Sigmoid colon (tissue), 7 donors: Measurements from ENCODE around the gene RCSD1. TPM values are rescaled to one million over a fixed set of nuclear protein-coding genes. Genes with fewer than 3 reads are reported as not detected.

Experiments
- DNase-seq: peaks from one replicate; pipeline ENCODE4 v3.0.0-alpha.2; 2019
- H3K27ac ChIP-seq, 4 donors: fragments of 200-600 bp; sonication (generic); one replicate each; pipeline ENCODE4 v1.5.1; 2016 to 2019; ENCODE audit warnings: mild to moderate bottlenecking in 1 of 4
- H3K27me3 ChIP-seq, 3 donors: fragments of 200-600 bp; sonication (generic); one replicate each; pipeline ENCODE4 v1.5.1; 2019; ENCODE audit warnings: mild to moderate bottlenecking in 1 of 3
- H3K36me3 ChIP-seq, 4 donors: fragments of 200-600 bp; sonication (generic); one replicate each; pipeline ENCODE4 v1.5.1; 2016 to 2019
- H3K4me1 ChIP-seq, 4 donors: fragments of 200-600 bp; sonication (generic); one replicate each; pipeline ENCODE4 v1.5.1; 2017 to 2019
- H3K4me3 ChIP-seq, 4 donors: fragments of 200-600 bp; sonication (generic); one replicate each; pipeline ENCODE4 v1.5.1; 2017 to 2019; ENCODE audit warnings: mild to moderate bottlenecking in 2 of 4, moderate library complexity in 1 of 4
- H3K9me3 ChIP-seq, 4 donors: fragments of 200-600 bp in 3 of 4; sonication (generic) in 3 of 4; one replicate each; pipeline versions ENCODE4 v1.5.1 to v1.6.1; 2013 to 2019
- EP300 ChIP-seq, 4 donors: sonication (generic); formaldehyde crosslinking; IDR thresholded peaks; one replicate each; pipeline ENCODE4 v1.6.1; 2017; ENCODE audit warnings: antibody characterized with exemption in 4 of 4
- POLR2A ChIP-seq, 2 donors: fragments of 450-650 bp; IDR thresholded peaks; one replicate each; pipeline ENCODE4 v1.6.1; 2016; ENCODE audit warnings: antibody characterized with exemption in 2 of 2, mild to moderate bottlenecking in 2 of 2, moderate library complexity in 2 of 2
- POLR2AphosphoS5 ChIP-seq, 4 donors: sonication (generic); formaldehyde crosslinking; IDR thresholded peaks; one replicate each; pipeline ENCODE4 v1.6.1; 2017; ENCODE audit warnings: antibody characterized with exemption in 4 of 4
- WGBS, 2 donors: extraction: QIAGEN DNeasy Blood & Tissue Kit; methylation state at CpG; one replicate each; pipeline ENCODE4 v1.1.7; 2013; 5-methylcytosine and 5-hydroxymethylcytosine counted together
- intact Hi-C: fragments of 100-400 bp; cut with DNase I; formaldehyde crosslinking; loops from one replicate; pipeline ENCODE4 v1.15.1; 2023
- polyA plus RNA-seq, 3 donors: library from polyadenylated mRNA; stranded (reverse); fragments of 200-250 nt; gene quantifications; one replicate each; pipeline ENCODE4 v1.2.3, GENCODE V29; 2013
- total RNA-seq, 4 donors: library from RNA; depleted of rRNA; stranded (reverse); fragments of >200 nt; gene quantifications; one replicate each; pipeline ENCODE4 v1.1.0, GENCODE V29; 2016
- TF ChIP-seq, protein P1 (sequence below), 4 experiments: fragments of 450-650 bp in 3 of 4; fragments of 200-600 bp in 1 of 4; IDR thresholded peaks; one replicate each; pipeline ENCODE4 v1.5.1; 2016 to 2019; ENCODE audit warnings: antibody characterized with exemption in 4 of 4, mild to moderate bottlenecking in 3 of 4, moderate library complexity in 2 of 4
- donor health status: healthy with polysubstance abuse.
- donor health status: Bipolar disorder and iron deficiency.
- donor health status: healthy.

Gene RCSD1
- total and polyA plus RNA-seq, 7 donors: 7.8 to 52.9 (median 9.7) TPM

- H3K27ac ChIP-seq: peak overlapping the region in 1 of 4 donors; percentile 12
- no peak overlapping the region for H3K4me3 ChIP-seq
- H3K9me3 ChIP-seq: no peaks in the 10 kb centered on the region
- H3K27me3 ChIP-seq: no peaks in the 10 kb centered on the region
- H3K4me1 ChIP-seq: peaks cover 0 to 24% (median 9%) of the 10 kb centered on the region in 4 donors
- no peak for DNase-seq
- intact Hi-C loops: no loop called here
- WGBS, 2 donors: 85 to 89% methylated on average over 3 of the region's 3 CpGs
- no peaks in the 10 kb centered on the region for H3K36me3 ChIP-seq
- TF ChIP-seq, protein P1, sequence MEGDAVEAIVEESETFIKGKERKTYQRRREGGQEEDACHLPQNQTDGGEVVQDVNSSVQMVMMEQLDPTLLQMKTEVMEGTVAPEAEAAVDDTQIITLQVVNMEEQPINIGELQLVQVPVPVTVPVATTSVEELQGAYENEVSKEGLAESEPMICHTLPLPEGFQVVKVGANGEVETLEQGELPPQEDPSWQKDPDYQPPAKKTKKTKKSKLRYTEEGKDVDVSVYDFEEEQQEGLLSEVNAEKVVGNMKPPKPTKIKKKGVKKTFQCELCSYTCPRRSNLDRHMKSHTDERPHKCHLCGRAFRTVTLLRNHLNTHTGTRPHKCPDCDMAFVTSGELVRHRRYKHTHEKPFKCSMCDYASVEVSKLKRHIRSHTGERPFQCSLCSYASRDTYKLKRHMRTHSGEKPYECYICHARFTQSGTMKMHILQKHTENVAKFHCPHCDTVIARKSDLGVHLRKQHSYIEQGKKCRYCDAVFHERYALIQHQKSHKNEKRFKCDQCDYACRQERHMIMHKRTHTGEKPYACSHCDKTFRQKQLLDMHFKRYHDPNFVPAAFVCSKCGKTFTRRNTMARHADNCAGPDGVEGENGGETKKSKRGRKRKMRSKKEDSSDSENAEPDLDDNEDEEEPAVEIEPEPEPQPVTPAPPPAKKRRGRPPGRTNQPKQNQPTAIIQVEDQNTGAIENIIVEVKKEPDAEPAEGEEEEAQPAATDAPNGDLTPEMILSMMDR (IDR thresholded peaks at IDR 0.05): no peak
- TF ChIP-seq EP300 (IDR thresholded peaks at IDR 0.05) (no peak), POLR2AphosphoS5 (IDR thresholded peaks at IDR 0.05) (no peak), POLR2A (IDR thresholded peaks at IDR 0.05) (no peak)
Observed at GRCh38 chr1:167633258-167633944, 3.4 kb downstream of the RCSD1 start.

GRCh38 chr1:167634435-167634834 lies 4.4 kb downstream of the RCSD1 start:
- Histone ChIP-seq H3K9me3 (no peaks in the 10 kb centered on the region), H3K27ac (no peak overlapping the region), H3K4me1 (peaks cover 0 to 18% (median 9%) of the 10 kb centered on the region in 4 donors), H3K4me3 (no peak overlapping the region), H3K27me3 (no peaks in the 10 kb centered on the region), H3K36me3 (no peaks in the 10 kb centered on the region)
- WGBS, 2 donors: 69 to 72% methylated on average over 2 of the region's 2 CpGs
- intact Hi-C loops: no loop called here
- TF ChIP-seq EP300 (IDR thresholded peaks at IDR 0.05): no peak
- TF ChIP-seq, protein P1 (IDR thresholded peaks at IDR 0.05): no peak
- no peak for TF ChIP-seq POLR2AphosphoS5 (IDR thresholded peaks at IDR 0.05)
- TF ChIP-seq POLR2A (IDR thresholded peaks at IDR 0.05): no peak
- DNase-seq: no peak

DNA sequence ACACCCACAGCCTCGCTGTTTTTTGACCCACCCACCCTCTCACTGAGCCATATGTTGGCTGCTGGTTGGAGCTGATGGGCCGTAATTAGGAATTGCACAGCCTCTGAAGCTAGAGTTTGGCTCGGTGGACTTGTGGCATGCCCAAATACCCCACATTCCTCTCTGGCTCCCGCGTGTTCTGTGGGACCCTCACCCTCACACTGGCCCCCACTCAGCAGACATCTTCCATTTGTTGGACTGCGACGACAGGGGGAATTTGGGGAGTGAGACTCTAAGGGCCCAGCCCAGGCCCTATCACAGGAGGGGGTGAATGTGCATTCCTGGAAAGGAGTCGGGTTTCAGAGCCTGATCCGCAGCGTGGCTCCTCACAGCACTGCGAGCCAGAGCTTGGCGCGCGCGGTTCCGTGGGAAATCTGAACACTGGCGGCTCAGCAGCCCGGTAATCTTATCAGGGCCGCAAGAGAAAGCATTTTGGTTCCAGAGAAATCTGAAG lies 5.2 kb downstream of the RCSD1 start:
- no peak overlapping the region for H3K4me3 ChIP-seq
- TF ChIP-seq, protein P1 (IDR thresholded peaks at IDR 0.05): no peak
- no peak for TF ChIP-seq EP300 (IDR thresholded peaks at IDR 0.05)
- TF ChIP-seq POLR2A (IDR thresholded peaks at IDR 0.05): no peak
- no peak for TF ChIP-seq POLR2AphosphoS5 (IDR thresholded peaks at IDR 0.05)
- peaks cover 0 to 10% (median 9%) of the 10 kb centered on the region in 4 donors for H3K4me1 ChIP-seq

GRCh38 chr1:167635941-167636340 lies 5.9 kb downstream of the RCSD1 start:
- intact Hi-C loops: no loop called here
- H3K4me3 ChIP-seq: no peak overlapping the region
- H3K9me3 ChIP-seq: no peaks in the 10 kb centered on the region
- no peaks in the 10 kb centered on the region for H3K36me3 ChIP-seq
- no peaks in the 10 kb centered on the region for H3K27me3 ChIP-seq
- no peak overlapping the region for H3K27ac ChIP-seq
- H3K4me1 ChIP-seq: peaks cover 0 to 5% (median 2%) of the 10 kb centered on the region in 4 donors
- 82 to 85% methylated on average over 3 of the region's 3 CpGs for WGBS, 2 donors
- TF ChIP-seq POLR2AphosphoS5 (IDR thresholded peaks at IDR 0.05) (no peak), EP300 (IDR thresholded peaks at IDR 0.05) (no peak), POLR2A (IDR thresholded peaks at IDR 0.05) (no peak)
- TF ChIP-seq, protein P1 (IDR thresholded peaks at IDR 0.05): no peak
- no peak for DNase-seq

More for the DNA sequence above, 5.2 kb downstream of the RCSD1 start:
- intact Hi-C loops: no loop called here
- Histone ChIP-seq H3K27ac (peak overlapping the region in 1 of 4 donors; percentile 60), H3K36me3 (no peaks in the 10 kb centered on the region), H3K27me3 (no peaks in the 10 kb centered on the region), H3K9me3 (no peaks in the 10 kb centered on the region)
- WGBS, 2 donors: 65 to 77% methylated on average over 19 of the region's 19 CpGs
- DNase-seq: no peak
